ENCODE results near the gene GPR132. TPM values are rescaled to one million over a fixed set of nuclear protein-coding genes. Genes with fewer than 3 reads are reported as not detected.
A peak's percentile ranks its signal among the peaks of the same experiment; 100 is the strongest.

The GPR132 gene
- total RNA-seq, 6 experiments from 2014 or later, result 0.11 to 0.84 (median 0.39) TPM

- Histone ChIP-seq H3K36me3 (peaks cover 0 to 2% (median 0%) of the 10 kb centered on the region in 4 donors), H3K4me1 (no peaks in the 10 kb centered on the region), H3K27ac (no peak overlapping the region), H3K4me3 (no peak overlapping the region), H3K27me3 (no peaks in the 10 kb centered on the region), H3K9me3 (no peaks in the 10 kb centered on the region)
- DNase-seq (peak in 1 of 3 donors; percentile 30), ATAC-seq (peak in 2 of 4 donors; percentile 12 to 17)
- intact Hi-C loops (cut with DNase I), result no loop called here
- no peak for TF ChIP-seq POLR2A (IDR thresholded peaks at IDR 0.05)
- TF ChIP-seq, protein P1, sequence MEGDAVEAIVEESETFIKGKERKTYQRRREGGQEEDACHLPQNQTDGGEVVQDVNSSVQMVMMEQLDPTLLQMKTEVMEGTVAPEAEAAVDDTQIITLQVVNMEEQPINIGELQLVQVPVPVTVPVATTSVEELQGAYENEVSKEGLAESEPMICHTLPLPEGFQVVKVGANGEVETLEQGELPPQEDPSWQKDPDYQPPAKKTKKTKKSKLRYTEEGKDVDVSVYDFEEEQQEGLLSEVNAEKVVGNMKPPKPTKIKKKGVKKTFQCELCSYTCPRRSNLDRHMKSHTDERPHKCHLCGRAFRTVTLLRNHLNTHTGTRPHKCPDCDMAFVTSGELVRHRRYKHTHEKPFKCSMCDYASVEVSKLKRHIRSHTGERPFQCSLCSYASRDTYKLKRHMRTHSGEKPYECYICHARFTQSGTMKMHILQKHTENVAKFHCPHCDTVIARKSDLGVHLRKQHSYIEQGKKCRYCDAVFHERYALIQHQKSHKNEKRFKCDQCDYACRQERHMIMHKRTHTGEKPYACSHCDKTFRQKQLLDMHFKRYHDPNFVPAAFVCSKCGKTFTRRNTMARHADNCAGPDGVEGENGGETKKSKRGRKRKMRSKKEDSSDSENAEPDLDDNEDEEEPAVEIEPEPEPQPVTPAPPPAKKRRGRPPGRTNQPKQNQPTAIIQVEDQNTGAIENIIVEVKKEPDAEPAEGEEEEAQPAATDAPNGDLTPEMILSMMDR (IDR thresholded peaks at IDR 0.05), result no peak
- 77% methylated on average over 3 of the region's 20 CpGs for WGBS (ENCODE audit: insufficient coverage, low coverage, low lambda C conversion rate, missing lambda C conversion rate)
Observed at GRCh38 chr14:105005329-105005928, 59.8 kb downstream of the GPR132 start.

Small RNAs within 50 kb of the gene (small RNA-seq; reads per million reads assigned to genes)
- gene AL512356.2, result 0 reads per million in 2 experiments

Other genes starting within 250 kb of the GPR132 start
- gene CEP170B, start 200.2 kb downstream of the GPR132 start, total RNA-seq, result 10 to 100 TPM; 13.2 to 22.4 (median 16.8) TPM
- gene PLD4, start 140.6 kb downstream of the GPR132 start, total RNA-seq, result under 1 TPM in 4 of 6 experiments, not detected in 2; 0.12 to 0.49 (median 0.33) TPM
- gene AHNAK2, start 87.1 kb downstream of the GPR132 start, total RNA-seq, result 10 to 100 TPM in 1 of 6 experiments, 1 to 10 TPM in 5; 2.1 to 12.2 (median 4.6) TPM
- 1 to 10 TPM; 1.5 to 3.3 (median 2.5) TPM for gene CLBA1, start 79.6 kb downstream of the GPR132 start, total RNA-seq
- gene CDCA4, start 44.3 kb downstream of the GPR132 start, total RNA-seq, result 1 to 10 TPM in 5 of 6 experiments, under 1 TPM in 1; 0.90 to 3.5 (median 1.7) TPM
- 1 to 10 TPM; 1.1 to 3.5 (median 1.2) TPM for gene JAG2, start 103.3 kb upstream of the GPR132 start, total RNA-seq
- 10 to 100 TPM in 5 of 6 experiments, 1 to 10 TPM in 1; 9.0 to 27.4 (median 11.4) TPM for gene NUDT14, start 115.9 kb upstream of the GPR132 start, total RNA-seq
- gene BTBD6, start 183.1 kb upstream of the GPR132 start, total RNA-seq, result 10 to 100 TPM; 16.5 to 25.0 (median 17.7) TPM
- 10 to 100 TPM; 13.1 to 17.8 (median 16.2) TPM for gene BRF1, start 235.6 kb upstream of the GPR132 start, total RNA-seq
- gene PACS2, start 249.3 kb upstream of the GPR132 start, total RNA-seq, result 10 to 100 TPM; 19.8 to 26.7 (median 21.5) TPM